AG09309 (cell line): ENCODE data around the gene PLD1.

Source experiments
- DNase-seq: peaks from one replicate; pipeline ENCODE4 v3.0.0-alpha.2; 2010; ENCODE audit warnings: low read depth
- H3K4me3 ChIP-seq: 2 replicates; pipeline ENCODE4 v1.5.1; 2011; ENCODE audit warnings: mild to moderate bottlenecking, low read depth, low read length, moderate library complexity; ENCODE audit not compliant: control insufficient read depth
- TF ChIP-seq, protein P1 (sequence below): IDR thresholded peaks from 2 replicates; pipeline ENCODE4 v1.5.1; 2011; ENCODE audit warnings: mild to moderate bottlenecking, low read depth, low read length, inconsistent platforms; ENCODE audit not compliant: insufficient read depth, control insufficient read depth; ENCODE audit errors: missing control alignments

PLD1 gene

DNA sequence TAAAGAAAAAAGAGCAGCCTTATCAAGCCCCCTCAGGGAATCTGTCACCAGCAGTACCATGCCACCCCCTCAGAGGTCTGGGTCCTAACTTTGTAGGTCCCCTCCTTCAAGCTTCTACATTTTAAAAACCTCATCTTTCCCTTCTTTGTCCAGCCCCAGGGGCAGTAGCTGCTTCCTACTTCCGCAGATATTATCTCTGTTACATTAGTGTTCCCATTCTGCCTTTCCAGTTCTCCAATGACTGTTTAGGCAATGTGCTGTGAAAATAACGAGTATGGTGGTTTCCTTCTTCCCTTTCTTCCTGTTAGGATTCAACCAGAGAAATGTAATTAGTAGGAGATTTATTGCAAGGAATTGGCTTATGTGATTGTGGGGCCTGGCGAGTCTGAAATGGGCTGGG, 224.0 kb downstream of the PLD1 start:
- TF ChIP-seq, protein P1, sequence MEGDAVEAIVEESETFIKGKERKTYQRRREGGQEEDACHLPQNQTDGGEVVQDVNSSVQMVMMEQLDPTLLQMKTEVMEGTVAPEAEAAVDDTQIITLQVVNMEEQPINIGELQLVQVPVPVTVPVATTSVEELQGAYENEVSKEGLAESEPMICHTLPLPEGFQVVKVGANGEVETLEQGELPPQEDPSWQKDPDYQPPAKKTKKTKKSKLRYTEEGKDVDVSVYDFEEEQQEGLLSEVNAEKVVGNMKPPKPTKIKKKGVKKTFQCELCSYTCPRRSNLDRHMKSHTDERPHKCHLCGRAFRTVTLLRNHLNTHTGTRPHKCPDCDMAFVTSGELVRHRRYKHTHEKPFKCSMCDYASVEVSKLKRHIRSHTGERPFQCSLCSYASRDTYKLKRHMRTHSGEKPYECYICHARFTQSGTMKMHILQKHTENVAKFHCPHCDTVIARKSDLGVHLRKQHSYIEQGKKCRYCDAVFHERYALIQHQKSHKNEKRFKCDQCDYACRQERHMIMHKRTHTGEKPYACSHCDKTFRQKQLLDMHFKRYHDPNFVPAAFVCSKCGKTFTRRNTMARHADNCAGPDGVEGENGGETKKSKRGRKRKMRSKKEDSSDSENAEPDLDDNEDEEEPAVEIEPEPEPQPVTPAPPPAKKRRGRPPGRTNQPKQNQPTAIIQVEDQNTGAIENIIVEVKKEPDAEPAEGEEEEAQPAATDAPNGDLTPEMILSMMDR, result no peak
- no peak for DNase-seq
- H3K4me3 ChIP-seq, result no peak overlapping the region

DNA sequence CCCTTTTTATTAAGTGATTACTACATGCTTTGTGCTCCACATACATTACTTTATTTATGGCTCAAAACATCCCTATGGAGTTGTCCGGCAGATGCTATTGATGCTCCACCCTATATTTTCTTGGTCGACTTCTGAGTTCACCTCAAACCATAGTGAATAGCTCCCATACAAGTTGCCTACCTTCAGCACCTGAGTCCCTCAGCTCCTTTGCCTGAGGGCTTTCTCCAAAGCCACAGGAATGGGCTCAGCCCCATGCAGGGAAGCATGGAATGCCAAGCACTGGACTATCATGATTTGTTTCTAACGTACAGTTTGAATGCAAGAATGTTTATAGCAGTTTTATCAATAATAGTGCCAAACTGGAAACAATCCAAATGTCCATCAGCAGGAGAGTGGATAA, 225.2 kb downstream of the PLD1 start:
- TF ChIP-seq, protein P1, result no peak
- H3K4me3 ChIP-seq, result no peak overlapping the region
- DNase-seq, result no peak

DNA sequence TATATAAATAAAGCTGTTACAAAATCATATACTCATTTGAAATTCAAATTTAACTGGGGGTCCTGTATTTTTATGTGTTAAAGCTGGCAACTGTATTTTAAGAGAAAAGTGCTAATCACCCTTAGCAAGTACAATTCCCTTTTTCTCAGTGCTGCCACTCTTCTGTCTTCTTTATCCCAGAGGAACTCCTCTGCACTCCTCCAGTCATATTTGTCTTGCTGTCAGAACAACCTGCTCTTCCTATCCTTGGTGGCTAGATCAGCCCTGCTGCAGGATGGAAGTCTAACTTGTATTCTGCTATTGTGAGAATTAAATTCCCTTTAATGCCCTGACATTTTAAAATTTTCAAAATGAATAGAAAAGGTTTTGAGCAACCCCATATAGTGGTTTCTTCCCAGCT, 226.2 kb downstream of the PLD1 start:
- TF ChIP-seq, protein P1, result no peak
- DNase-seq, result no peak
- H3K4me3 ChIP-seq, result no peak overlapping the region

DNA sequence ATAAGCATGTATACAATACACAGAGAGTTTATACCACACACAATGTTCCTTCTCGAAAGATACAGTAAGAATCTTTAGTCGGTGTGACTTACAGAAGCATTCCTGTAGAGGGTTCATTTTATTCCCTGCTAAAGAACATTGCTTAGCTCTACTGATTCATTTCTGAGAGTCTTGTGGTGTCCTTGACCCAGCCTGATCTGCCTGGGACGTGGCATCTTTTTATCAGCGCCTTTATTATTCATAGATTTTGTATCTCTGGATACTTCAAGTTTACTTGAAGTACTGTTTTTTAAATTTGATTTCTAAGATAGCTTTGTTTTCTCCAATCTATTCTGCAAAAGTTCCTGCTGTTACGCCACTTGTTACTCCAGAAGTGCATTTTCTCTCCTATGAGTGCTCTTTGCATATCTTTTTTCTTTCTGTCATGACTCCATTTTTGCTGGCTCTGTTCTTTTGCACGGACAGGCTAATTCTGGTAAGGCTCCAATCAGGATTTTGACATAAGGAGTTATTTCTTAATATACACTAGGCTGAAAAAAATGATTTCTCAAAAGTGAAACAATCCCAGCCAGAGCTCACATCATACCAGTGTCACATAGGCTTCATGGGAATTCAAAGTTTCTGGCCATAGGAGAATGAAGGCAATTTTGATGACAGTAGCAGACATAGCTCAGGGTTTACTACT, 235.6 kb downstream of the PLD1 start:
- DNase-seq, result no peak
- no peak overlapping the region for H3K4me3 ChIP-seq
- TF ChIP-seq, protein P1, result no peak

DNA sequence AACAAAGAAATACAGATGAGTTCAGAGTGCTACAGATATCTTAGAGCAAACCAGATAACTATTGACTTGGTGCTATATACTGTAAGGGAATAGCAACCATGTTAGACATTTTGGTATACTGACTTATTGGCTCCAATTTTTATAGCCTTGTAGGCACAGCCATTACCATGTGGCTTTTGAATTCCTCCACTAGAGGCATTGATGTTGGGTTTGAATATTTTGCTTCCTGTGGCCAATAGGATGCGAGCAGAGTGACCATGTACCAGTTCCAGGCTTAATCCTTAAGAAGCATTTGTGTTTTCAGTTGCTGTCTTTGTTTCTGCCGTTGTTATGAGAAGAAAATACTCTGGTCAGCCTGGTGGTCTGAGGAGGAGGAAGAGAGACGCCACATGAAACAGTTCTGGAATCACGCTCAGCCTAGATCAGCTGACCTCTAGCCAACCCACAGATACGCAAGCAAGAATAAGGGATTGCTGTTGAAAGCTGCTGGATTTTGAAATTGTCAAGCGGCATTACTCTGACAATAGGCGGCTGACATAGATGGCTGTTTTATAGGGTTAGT, 240.6 kb downstream of the PLD1 start:
- no peak for DNase-seq
- TF ChIP-seq, protein P1, result no peak
- no peak overlapping the region for H3K4me3 ChIP-seq

DNA sequence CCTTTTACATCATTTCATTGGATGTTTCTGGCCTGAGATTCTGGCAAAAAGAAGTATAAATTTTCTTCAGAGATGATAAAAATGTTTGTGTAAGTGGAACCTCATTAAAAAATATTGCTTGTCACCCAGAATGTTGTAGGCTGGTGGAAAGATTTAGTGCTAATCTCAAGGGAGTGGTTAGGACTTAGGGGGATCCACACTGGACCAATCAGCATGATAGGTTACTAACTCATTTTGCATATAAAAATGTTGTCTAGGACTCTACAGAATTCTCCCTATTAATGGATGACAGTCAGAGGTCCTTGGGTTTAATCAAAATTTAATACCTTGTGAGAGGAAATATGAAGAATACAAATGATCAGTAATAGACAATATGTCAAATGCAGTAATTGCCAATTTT, 241.5 kb downstream of the PLD1 start:
- TF ChIP-seq, protein P1, result no peak
- no peak overlapping the region for H3K4me3 ChIP-seq
- DNase-seq, result no peak
